ENCODE measurements around the gene TMEM165. TPM values are rescaled to one million over a fixed set of nuclear protein-coding genes. Genes with fewer than 3 reads are reported as not detected.
"Not testable (repeated sequence)": the region's sequence is repeated elsewhere in the genome, so short reads cannot be mapped to it uniquely, and the experiment has no call there.

Gene TMEM165
- total and polyA plus RNA-seq, 3 experiments from 2014 or later: 31.1 to 76.5 (median 69.1) TPM

- POLR2A ChIA-PET: no interaction called here
- Histone ChIP-seq H3K36me3 (ENCODE audit: insufficient read depth, low read length) (no peaks in the 10 kb centered on the region), H3K4me1 (ENCODE audit: insufficient read depth, low read length) (no peaks in the 10 kb centered on the region), H3K27ac (ENCODE audit: low read depth, low read length) (no peak overlapping the region), H3K4me3 (ENCODE audit: low read length) (no peak overlapping the region), H3K27me3 (ENCODE audit: insufficient read depth, low read length, poor library complexity, severe bottlenecking) (no peaks in the 10 kb centered on the region), H3K9me3 (ENCODE audit: low read length) (no peaks in the 10 kb centered on the region)
- CTCF ChIA-PET: no interaction called here
- H3K4me1 Mint-ChIP-seq: peaks cover 0 to 6% (median 5%) of the 10 kb centered on the region in 3 donors
- peaks cover 4 to 7% (median 6%) of the 10 kb centered on the region in 3 donors for H3K36me3 Mint-ChIP-seq
- H3K4me3 Mint-ChIP-seq: no peak overlapping the region
- no peak overlapping the region for H3K27ac Mint-ChIP-seq
- H3K9me3 Mint-ChIP-seq: no peaks in the 10 kb centered on the region
- H3K27me3 Mint-ChIP-seq: peaks cover 0 to 1% of the 10 kb centered on the region in 2 donors
- no peak for DNase-seq
These were observed 43.0 kb upstream of the TMEM165 start for GRCh38 chr4:55352726-55353125.

GRCh38 chr4:55353228-55353747 is 42.5 kb upstream of the TMEM165 start:
- CTCF ChIA-PET; H3K4me3 ChIP-seq (ENCODE audit: low read length); H3K9me3 Mint-ChIP-seq; H3K27ac ChIP-seq (ENCODE audit: low read depth, low read length); H3K36me3 Mint-ChIP-seq; H3K36me3 ChIP-seq (ENCODE audit: insufficient read depth, low read length); POLR2A ChIA-PET; H3K4me1 ChIP-seq (ENCODE audit: insufficient read depth, low read length); H3K4me3 Mint-ChIP-seq; H3K27ac Mint-ChIP-seq; DNase-seq; H3K9me3 ChIP-seq (ENCODE audit: low read length); H3K27me3 Mint-ChIP-seq; H3K4me1 Mint-ChIP-seq; H3K27me3 ChIP-seq (ENCODE audit: insufficient read depth, low read length, poor library complexity, severe bottlenecking): not testable (repeated sequence)

GRCh38 chr4:55354648-55355047 is 41.1 kb upstream of the TMEM165 start:
- Mint-ChIP-seq H3K4me1 (peaks cover 0 to 6% (median 3%) of the 10 kb centered on the region in 3 donors), H3K9me3 (no peaks in the 10 kb centered on the region), H3K36me3 (peaks cover 4 to 7% (median 6%) of the 10 kb centered on the region in 3 donors), H3K27me3 (peaks cover 0 to 1% of the 10 kb centered on the region in 2 donors), H3K27ac (no peak overlapping the region), H3K4me3 (no peak overlapping the region)
- no peaks in the 10 kb centered on the region for H3K9me3 ChIP-seq (ENCODE audit: low read length)
- no peaks in the 10 kb centered on the region for H3K4me1 ChIP-seq (ENCODE audit: insufficient read depth, low read length)
- no peak for DNase-seq
- H3K27me3 ChIP-seq (ENCODE audit: insufficient read depth, low read length, poor library complexity, severe bottlenecking): no peaks in the 10 kb centered on the region
- no peak overlapping the region for H3K27ac ChIP-seq (ENCODE audit: low read depth, low read length)
- H3K4me3 ChIP-seq (ENCODE audit: low read length): no peak overlapping the region
- ChIA-PET CTCF (no interaction called here), POLR2A (no interaction called here)
- H3K36me3 ChIP-seq (ENCODE audit: insufficient read depth, low read length): no peaks in the 10 kb centered on the region

GRCh38 chr4:55355555-55355954 is 40.2 kb upstream of the TMEM165 start:
- no peak overlapping the region for H3K4me3 Mint-ChIP-seq
- peaks cover 0 to 1% of the 10 kb centered on the region in 2 donors for H3K27me3 Mint-ChIP-seq
- ChIA-PET POLR2A (no interaction called here), CTCF (interaction anchor here (1.3 kb wide), 1 partner anchor 10 kb away, joined by 5 read pairs; the partner anchor contains the start of gene SRD5A3)
- Histone ChIP-seq H3K27me3 (ENCODE audit: insufficient read depth, low read length, poor library complexity, severe bottlenecking) (no peaks in the 10 kb centered on the region), H3K4me1 (ENCODE audit: insufficient read depth, low read length) (no peaks in the 10 kb centered on the region), H3K27ac (ENCODE audit: low read depth, low read length) (no peak overlapping the region), H3K9me3 (ENCODE audit: low read length) (no peaks in the 10 kb centered on the region), H3K36me3 (ENCODE audit: insufficient read depth, low read length) (no peaks in the 10 kb centered on the region), H3K4me3 (ENCODE audit: low read length) (no peak overlapping the region)
- H3K36me3 Mint-ChIP-seq: peaks cover 4 to 7% (median 6%) of the 10 kb centered on the region in 3 donors
- H3K27ac Mint-ChIP-seq: no peak overlapping the region
- H3K9me3 Mint-ChIP-seq: no peaks in the 10 kb centered on the region
- peaks cover 0 to 6% (median 3%) of the 10 kb centered on the region in 3 donors for H3K4me1 Mint-ChIP-seq
- no peak for DNase-seq

GRCh38 chr4:55356991-55357461 is 38.7 kb upstream of the TMEM165 start:
- Mint-ChIP-seq H3K4me3 (no peak overlapping the region), H3K4me1 (peaks cover 0 to 6% (median 3%) of the 10 kb centered on the region in 3 donors), H3K27ac (no peak overlapping the region), H3K36me3 (peaks cover 4 to 7% (median 6%) of the 10 kb centered on the region in 3 donors), H3K9me3 (no peaks in the 10 kb centered on the region), H3K27me3 (peaks cover 0 to 1% of the 10 kb centered on the region in 2 donors)
- Histone ChIP-seq H3K9me3 (ENCODE audit: low read length) (no peaks in the 10 kb centered on the region), H3K36me3 (ENCODE audit: insufficient read depth, low read length) (no peaks in the 10 kb centered on the region), H3K27me3 (ENCODE audit: insufficient read depth, low read length, poor library complexity, severe bottlenecking) (no peaks in the 10 kb centered on the region), H3K4me3 (ENCODE audit: low read length) (no peak overlapping the region), H3K27ac (ENCODE audit: low read depth, low read length) (no peak overlapping the region), H3K4me1 (ENCODE audit: insufficient read depth, low read length) (no peaks in the 10 kb centered on the region)
- POLR2A ChIA-PET: no interaction called here
- CTCF ChIA-PET: no interaction called here
- no peak for DNase-seq

GRCh38 chr4:55358246-55358645 is 37.5 kb upstream of the TMEM165 start:
- no peak overlapping the region for H3K27ac Mint-ChIP-seq
- ChIA-PET POLR2A (no interaction called here), CTCF (no interaction called here)
- Histone ChIP-seq H3K9me3 (ENCODE audit: low read length) (no peaks in the 10 kb centered on the region), H3K4me3 (ENCODE audit: low read length) (no peak overlapping the region), H3K27me3 (ENCODE audit: insufficient read depth, low read length, poor library complexity, severe bottlenecking) (no peaks in the 10 kb centered on the region), H3K4me1 (ENCODE audit: insufficient read depth, low read length) (no peaks in the 10 kb centered on the region), H3K36me3 (ENCODE audit: insufficient read depth, low read length) (no peaks in the 10 kb centered on the region), H3K27ac (ENCODE audit: low read depth, low read length) (no peak overlapping the region)
- peaks cover 4 to 6% (median 4%) of the 10 kb centered on the region in 3 donors for H3K36me3 Mint-ChIP-seq
- peaks cover 0 to 6% (median 3%) of the 10 kb centered on the region in 3 donors for H3K4me1 Mint-ChIP-seq
- H3K4me3 Mint-ChIP-seq: no peak overlapping the region
- H3K27me3 Mint-ChIP-seq: peaks cover 0 to 1% of the 10 kb centered on the region in 2 donors
- no peak for DNase-seq
- H3K9me3 Mint-ChIP-seq: no peaks in the 10 kb centered on the region

- ChIA-PET CTCF (no interaction called here), POLR2A (no interaction called here)
- Histone ChIP-seq H3K4me1 (ENCODE audit: insufficient read depth, low read length) (no peaks in the 10 kb centered on the region), H3K27me3 (ENCODE audit: insufficient read depth, low read length, poor library complexity, severe bottlenecking) (no peaks in the 10 kb centered on the region), H3K4me3 (ENCODE audit: low read length) (no peak overlapping the region), H3K27ac (ENCODE audit: low read depth, low read length) (no peak overlapping the region), H3K36me3 (ENCODE audit: insufficient read depth, low read length) (no peaks in the 10 kb centered on the region), H3K9me3 (ENCODE audit: low read length) (no peaks in the 10 kb centered on the region)
- Mint-ChIP-seq H3K4me1 (peaks cover 0 to 6% (median 3%) of the 10 kb centered on the region in 3 donors), H3K27ac (no peak overlapping the region), H3K9me3 (no peaks in the 10 kb centered on the region), H3K36me3 (peaks cover 2 to 6% (median 4%) of the 10 kb centered on the region in 3 donors), H3K27me3 (peaks cover 0 to 1% of the 10 kb centered on the region in 2 donors), H3K4me3 (no peak overlapping the region)
- DNase-seq: no peak
These were observed 37.1 kb upstream of the TMEM165 start for GRCh38 chr4:55358668-55359067.

- Histone ChIP-seq H3K9me3 (ENCODE audit: low read length) (no peaks in the 10 kb centered on the region), H3K36me3 (ENCODE audit: insufficient read depth, low read length) (no peaks in the 10 kb centered on the region), H3K27me3 (ENCODE audit: insufficient read depth, low read length, poor library complexity, severe bottlenecking) (no peaks in the 10 kb centered on the region), H3K4me1 (ENCODE audit: insufficient read depth, low read length) (no peaks in the 10 kb centered on the region), H3K27ac (ENCODE audit: low read depth, low read length) (no peak overlapping the region), H3K4me3 (ENCODE audit: low read length) (no peak overlapping the region)
- peaks cover 0 to 6% (median 3%) of the 10 kb centered on the region in 3 donors for H3K4me1 Mint-ChIP-seq
- H3K27ac Mint-ChIP-seq: no peak overlapping the region
- no peak overlapping the region for H3K4me3 Mint-ChIP-seq
- ChIA-PET CTCF (interaction anchor here (1.3 kb wide), 1 partner anchor 14 kb away, joined by 3 read pairs; the partner anchor contains the start of gene SRD5A3), POLR2A (no interaction called here)
- H3K9me3 Mint-ChIP-seq: no peaks in the 10 kb centered on the region
- no peak for DNase-seq
- H3K36me3 Mint-ChIP-seq: peaks cover under 1 to 3% (median 2%) of the 10 kb centered on the region in 3 donors
- H3K27me3 Mint-ChIP-seq: peaks cover 0 to 1% of the 10 kb centered on the region in 2 donors
These were observed 36.3 kb upstream of the TMEM165 start for GRCh38 chr4:55359397-55359916.

All from CD8-positive, alpha-beta memory T cell (primary cell).